ENCODE results near the gene TMEM132D.

Gene TMEM132D

DNA sequence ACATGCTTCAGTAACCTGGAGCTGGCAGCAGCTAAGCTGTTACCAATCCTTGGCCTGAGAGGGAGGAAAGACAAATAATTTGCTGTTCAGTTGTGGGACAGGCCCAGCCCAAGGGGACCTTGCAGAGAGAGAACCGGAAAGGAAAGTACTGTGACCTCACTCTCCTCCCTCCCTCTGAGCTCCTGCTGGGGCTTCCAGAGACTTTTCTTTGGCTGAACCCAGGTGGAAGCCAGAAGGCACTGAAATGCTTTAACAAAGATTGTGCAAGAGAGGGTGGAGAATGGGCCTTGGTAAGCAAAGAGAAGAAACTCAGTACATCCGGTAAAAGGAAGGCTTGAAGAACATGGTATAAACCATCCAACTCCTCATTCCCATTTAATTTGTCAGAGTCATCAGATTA is 593.5 kb downstream of the TMEM132D start:
- DNase-seq, result no peak

DNA sequence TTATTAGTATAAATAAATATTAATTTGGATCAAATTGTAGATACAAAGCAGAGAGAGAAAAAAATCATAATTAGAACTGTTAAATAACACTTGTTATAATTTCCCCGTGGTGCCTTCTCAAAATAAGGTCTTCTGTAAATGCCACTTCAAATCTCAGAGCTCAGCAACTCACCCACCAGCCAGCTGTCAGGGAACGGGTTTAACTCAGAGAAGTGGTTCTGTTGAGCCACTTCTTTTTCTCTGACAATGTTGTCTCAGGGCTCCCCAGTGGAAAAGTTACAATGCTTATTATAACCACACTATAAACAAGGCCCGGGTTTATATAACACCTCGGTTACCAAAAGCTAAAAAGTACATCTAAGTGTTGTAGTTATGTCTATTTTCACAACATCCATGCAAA is 598.0 kb downstream of the TMEM132D start:
- DNase-seq, result no peak

DNA sequence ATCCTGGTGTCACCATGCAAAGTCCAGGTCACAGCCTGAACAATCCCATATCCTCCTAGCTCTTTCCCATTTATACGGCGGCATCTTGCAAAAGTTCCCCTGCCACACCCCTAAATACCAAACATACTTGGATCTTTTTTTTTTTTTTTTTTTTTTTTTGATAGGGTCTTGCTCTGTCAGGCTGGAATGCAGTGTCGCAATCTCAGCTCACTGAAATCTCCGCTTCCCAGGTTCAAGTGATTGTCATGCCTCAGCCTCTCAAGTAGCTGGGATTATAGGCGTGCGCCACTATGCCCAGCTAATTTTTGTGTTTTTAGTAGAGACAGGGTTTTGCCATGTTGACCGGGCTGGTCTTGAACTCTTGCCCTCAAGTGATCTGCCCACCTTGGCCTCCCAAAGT is 599.3 kb downstream of the TMEM132D start:
- DNase-seq, result no peak

DNA sequence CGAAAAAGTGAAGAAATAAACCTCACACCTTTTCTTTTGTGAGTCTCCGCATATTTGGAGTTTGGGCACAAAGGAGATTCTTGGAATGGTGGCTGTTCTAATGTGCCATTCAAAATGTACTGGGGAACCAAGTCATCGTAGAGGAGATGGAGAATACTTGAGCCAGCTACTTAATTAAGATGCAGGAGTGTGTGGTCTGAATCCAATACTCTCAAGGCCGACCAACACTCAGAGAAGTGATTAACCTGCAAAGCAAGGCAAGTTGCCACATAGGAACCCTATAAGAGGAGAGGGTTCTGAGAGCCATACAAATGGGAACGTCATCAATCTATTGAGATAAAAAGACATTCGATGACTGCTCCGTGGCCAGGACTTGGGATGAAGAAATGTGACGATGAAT is 603.8 kb downstream of the TMEM132D start:
- DNase-seq, result no peak

GRCh38 chr12:129298921-129299320 is 604.9 kb downstream of the TMEM132D start:
- DNase-seq, result no peak

DNA sequence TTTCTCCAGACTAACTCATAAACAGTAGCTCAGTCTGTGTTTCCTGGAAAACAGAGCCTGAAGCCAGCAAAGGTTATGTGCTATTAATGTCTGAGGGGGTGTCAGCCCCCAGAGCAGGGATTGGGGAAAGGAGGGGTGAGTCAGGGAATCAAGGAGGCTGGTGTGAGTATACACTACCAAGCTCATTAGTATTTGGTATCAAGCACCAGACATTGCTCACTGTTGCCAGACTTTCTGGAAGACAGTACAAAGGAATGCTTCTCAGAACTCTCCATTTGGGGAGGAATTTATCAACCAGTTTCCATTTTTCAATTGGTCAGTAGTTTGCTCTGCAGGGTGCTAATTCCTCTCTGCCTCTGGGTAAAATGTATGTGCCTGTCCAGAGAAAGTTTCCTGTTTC is 607.2 kb downstream of the TMEM132D start:
- no peak for DNase-seq

DNA sequence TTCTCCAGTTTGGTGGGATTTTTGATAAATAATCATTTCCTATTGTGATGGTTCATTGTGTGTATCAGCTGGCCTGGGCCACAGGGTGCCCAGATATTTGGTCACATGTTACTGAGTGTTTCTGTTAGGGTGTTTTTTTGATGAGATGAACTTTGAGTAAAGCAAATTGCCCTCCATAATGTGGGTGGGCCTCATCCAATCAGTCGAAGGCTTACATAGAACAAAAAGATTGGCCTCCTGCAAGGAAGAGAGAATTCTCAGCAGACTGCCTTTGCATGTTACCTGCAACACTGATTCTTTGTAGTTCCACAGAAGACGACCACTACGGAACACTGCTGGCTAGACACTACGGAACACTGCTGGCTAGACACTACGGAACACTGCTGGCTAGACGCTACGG is 609.0 kb downstream of the TMEM132D start:
- no peak for DNase-seq

DNA sequence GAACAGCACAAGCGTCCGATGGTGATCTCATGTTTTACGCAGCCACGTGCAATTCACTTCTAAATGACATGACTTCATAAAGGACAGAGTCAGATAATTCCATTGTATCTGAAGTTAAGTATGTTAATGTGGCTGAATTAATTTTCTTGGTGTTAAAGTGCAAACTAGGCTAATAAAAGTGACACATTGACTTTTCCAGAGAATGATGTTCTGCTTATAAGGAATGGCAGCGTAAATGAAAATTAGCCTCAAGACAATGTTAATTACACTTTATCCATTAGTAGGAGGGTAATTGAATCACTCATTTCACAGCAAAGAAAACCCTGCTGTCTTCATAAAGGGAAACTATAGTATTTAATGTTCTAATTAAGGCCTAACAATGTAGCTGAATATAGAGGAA is 624.1 kb downstream of the TMEM132D start:
- DNase-seq, result no peak

DNA sequence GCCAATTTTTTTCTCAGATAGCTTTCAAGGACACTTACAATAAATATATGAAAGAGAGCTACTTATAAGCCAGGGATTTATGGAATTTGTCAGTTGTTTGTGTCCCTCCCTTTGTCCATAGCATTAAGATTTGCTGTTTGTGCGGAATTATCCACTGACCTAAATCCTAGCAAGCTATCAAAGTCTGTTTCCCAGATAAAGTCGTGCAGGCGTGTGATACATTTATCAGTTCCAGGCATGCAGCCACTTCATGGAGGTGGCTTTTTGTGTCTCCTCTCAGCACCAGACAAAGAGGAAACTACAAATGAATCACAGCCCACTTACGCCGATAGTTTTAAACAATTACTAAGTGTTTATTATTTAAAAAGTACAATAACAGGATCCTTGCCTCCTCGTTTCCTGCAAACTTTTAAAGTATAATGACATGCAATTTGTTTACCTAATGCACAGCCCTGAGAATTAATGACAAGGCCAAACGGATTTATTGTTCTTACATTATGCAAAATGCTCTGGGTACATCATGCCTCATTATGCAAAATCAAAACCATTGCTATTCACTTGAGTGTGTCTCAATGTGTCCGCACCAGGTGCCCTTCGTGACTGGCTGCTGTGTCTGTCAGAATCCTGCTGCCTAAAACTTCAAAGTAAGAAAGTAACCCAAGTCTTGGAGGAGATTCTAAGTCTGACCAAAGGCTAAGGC is 627.3 kb downstream of the TMEM132D start:
- DNase-seq, result no peak

GRCh38 chr12:129269756-129270495 is 633.9 kb downstream of the TMEM132D start:
- no peak for DNase-seq

GRCh38 chr12:129258781-129259318 is 645.0 kb downstream of the TMEM132D start:
- no peak for DNase-seq

DNA sequence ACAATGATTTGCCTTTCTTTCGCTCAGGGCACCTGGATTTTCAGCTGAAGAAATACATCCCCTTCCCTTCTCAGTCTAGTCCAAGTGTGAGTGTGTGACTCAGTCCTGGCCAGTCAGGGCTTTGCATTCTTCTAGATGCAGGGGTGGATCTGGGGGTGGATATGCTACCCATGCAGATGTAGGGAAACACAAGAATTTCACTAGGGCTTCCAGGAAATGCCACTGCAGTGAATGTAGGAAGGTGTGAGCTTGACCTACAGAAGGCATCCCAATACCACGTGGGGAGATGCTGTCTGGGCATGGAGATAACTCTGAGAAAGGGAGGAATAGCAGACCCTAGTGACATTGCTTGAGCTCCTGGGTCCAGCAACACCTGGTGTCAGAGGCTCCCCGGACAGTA is 646.3 kb downstream of the TMEM132D start:
- no peak for DNase-seq

GRCh38 chr12:129246630-129247029 is 657.2 kb downstream of the TMEM132D start:
- DNase-seq, result no peak

GRCh38 chr12:129245769-129246168 is 658.1 kb downstream of the TMEM132D start:
- DNase-seq, result no peak

- no peak for DNase-seq
These were observed 662.0 kb downstream of the TMEM132D start for GRCh38 chr12:129241852-129242251.

DNA sequence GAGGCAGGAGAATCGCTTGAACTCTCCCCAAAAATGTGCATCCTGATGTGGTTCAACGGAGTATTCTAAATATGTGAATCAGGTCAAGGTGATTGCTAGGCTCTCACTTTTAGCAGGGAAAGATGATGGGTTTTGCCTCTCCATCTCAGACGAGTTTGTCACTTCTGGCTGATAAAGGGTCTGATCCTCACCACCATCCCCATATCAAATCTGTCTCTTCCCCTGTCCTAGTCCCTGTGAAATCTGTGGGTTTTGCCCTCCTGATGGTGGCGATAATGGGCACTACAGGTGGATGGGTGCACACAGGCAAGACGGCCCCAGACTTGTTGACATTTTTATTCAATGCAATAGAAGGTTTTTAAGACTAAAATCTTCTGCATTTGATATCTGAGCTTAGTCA is 665.9 kb downstream of the TMEM132D start:
- no peak for DNase-seq

- DNase-seq, result no peak
These were observed 669.6 kb downstream of the TMEM132D start for GRCh38 chr12:129234209-129234608.

- no peak for DNase-seq
These were observed 672.3 kb downstream of the TMEM132D start for GRCh38 chr12:129231491-129231890.

DNA sequence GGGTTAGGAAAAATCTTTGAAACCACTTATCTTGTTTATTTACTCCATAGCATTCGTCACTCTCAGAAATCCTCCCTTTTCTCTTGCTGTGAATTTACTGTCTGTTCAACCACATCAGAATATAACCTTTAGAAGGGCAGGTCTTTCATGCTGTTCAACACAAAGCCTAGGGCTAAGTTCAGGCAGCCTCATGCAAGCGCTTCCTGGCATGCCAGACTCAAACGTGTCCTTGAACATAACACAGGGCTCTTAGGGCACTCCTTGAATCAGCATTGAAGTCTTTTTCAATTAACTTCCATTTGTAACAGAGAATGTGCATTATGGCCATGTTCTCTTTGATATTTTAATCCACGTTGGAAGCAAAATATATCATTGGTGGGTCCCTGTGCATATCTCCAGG is 672.8 kb downstream of the TMEM132D start:
- DNase-seq, result no peak

- no peak for DNase-seq
These were observed 677.0 kb downstream of the TMEM132D start for GRCh38 chr12:129226851-129227250.

- no peak for DNase-seq
These were observed 677.8 kb downstream of the TMEM132D start for GRCh38 chr12:129226005-129226404.

DNA sequence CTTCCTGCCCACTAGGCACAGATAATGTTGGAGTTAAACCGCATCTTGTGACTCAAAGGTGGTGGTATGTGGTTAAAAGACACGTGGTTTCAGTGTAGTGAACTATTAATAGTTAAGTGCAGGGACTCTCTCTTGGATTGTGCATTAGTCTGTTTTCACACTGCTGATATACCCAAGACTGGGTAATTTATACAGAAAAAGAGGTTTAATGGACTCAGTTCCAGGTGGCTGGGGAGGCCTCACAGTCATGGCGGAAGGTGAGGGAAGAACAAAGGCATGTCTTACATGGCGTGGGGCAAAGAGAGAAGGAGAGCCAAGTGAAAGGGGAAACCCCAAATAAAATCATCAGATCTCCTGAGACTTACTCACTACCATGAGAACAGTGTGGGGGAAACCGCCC is 688.3 kb downstream of the TMEM132D start:
- DNase-seq, result no peak

DNA sequence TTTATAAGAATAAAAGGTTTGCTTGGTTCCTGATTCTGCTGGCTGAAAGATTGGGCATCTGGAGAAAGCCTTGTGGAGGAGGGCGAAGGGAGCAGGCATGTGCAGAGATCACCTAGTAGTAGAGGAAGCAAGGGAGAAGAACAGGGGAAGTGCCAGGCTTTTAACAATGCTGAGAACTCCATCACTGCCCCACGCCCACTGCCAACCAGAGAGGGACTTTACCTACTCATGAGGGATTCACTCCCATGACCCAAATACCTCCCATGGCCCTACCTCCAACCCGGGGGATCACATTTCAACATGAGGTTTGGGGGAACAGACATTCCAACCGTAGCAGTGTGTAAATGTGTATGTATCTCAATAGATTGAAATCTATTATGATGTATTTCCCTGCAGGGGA is 690.3 kb downstream of the TMEM132D start:
- no peak for DNase-seq

DNA sequence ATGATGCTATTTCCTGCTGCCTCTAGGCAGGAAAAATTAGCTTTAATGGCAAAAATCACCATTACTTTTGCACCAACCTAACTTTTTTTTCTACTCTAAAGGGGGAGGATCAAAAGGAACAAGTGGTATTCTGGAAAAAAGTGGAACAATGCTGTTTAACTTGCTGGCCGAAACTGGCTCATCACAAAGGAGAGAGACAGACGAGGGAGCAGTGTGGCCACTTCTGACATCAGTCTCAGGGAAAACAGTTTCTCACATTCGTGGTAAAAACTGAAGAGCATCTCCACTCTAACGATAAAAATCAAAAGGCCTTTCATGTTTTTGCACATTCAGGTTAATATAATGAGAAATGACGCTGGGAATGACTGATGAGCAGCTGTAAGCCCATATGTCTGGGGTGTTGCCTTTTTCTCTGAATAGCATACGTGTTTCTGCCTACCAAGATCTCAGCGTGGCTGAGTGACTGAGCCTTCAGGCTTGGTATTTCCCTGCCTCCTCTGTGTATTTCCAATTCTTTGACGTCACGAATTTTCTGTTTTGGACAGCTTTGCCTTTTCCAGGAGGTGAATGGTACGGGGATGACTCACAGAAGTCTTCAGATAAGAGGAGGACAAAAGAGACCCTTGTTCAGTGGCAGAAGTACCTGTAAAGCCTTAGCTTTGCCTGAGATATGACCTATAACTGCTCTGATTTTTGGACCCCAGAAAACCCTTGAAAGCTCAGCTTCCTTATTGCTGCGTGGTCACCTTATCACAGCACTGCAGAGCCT is 691.8 kb downstream of the TMEM132D start:
- DNase-seq, result no peak
